Middle frontal gyrus (tissue), 1 donor: ENCODE data around the gene PRKCE.

Experiments used
- DNase-seq: peaks from one replicate; pipeline ENCODE4 v3.0.0-alpha.2; 2015; ENCODE audit warnings: low spot score; ENCODE audit errors: extremely low spot score

The PRKCE gene

DNA sequence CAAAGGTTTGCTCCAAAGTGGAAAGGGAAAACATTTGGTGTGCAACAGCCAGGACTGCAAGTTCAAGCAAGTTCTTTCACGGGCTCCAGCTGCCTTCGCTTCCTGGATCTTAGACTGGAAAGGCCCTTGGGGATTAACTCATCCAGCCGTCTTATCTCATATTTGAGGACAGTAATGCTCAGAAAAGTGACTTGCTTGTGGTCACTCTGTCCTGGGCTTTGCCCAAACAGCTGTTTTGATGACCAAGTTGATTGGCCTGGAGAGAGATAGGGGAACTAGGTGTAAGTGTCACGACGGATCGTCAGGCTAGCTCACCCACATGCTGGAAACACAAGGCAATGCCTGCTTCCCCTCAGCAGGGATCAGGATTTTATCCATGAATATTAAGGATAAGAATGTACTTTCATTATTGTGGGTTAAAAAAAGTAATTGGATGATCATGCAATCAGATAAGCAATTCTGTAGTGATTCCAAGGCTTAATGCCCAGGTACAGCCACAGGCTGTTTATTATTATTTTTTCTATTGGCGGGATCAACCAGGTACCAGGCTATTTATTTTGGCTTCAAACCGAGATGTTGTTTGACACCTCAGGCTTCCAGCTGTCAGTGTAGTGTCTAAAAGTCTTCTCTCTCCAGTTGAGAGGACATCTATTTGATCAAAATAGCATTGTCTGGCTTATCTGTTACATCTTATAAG lies 483.2 kb downstream of the PRKCE start:
- DNase-seq, result no peak

GRCh38 chr2:46135228-46135855 lies 483.9 kb downstream of the PRKCE start:
- no peak for DNase-seq

GRCh38 chr2:46135958-46136357 lies 484.5 kb downstream of the PRKCE start:
- no peak for DNase-seq

DNA sequence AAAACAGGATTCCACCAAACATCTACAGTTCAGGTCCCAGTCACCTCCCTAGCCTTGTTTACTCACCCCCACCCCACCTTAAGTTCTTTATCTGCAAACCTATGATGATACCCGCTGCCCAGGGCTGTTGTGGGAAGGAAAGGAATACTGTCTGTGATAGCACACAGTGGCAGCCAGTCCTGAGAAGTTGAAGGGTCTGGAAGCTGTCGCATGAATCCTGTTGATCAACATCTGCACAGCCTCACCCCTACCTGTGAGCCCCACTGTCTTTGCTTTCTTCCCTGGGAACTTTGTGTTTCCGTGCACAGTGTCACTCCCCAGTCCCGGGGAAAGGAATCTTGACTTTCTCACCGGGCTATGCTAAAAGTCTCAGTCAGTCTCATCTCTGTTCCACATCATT lies 485.0 kb downstream of the PRKCE start:
- DNase-seq, result no peak

GRCh38 chr2:46136953-46137352 lies 485.5 kb downstream of the PRKCE start:
- no peak for DNase-seq

- DNase-seq, result no peak
Observed at GRCh38 chr2:46142546-46143428, 491.3 kb downstream of the PRKCE start.

- DNase-seq, result no peak
Observed at GRCh38 chr2:46143429-46144132, 492.1 kb downstream of the PRKCE start.

- no peak for DNase-seq
Observed at GRCh38 chr2:46144133-46144800, 492.8 kb downstream of the PRKCE start.

DNA sequence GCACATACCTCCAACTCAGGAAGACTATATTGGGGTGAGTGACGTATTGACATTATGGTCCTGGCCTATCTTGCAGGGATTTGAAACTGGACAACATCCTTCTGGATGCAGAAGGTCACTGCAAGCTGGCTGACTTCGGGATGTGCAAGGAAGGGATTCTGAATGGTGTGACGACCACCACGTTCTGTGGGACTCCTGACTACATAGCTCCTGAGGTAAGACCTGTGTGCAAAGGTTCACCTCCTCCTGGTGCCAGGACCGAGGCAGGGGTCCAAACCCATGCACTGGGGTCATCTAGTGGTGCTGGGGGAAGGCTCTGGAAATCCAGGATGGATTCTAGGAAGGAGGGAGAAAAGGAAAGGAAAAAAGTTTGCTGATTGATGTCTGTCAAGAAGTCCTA lies 493.5 kb downstream of the PRKCE start:
- no peak for DNase-seq

DNA sequence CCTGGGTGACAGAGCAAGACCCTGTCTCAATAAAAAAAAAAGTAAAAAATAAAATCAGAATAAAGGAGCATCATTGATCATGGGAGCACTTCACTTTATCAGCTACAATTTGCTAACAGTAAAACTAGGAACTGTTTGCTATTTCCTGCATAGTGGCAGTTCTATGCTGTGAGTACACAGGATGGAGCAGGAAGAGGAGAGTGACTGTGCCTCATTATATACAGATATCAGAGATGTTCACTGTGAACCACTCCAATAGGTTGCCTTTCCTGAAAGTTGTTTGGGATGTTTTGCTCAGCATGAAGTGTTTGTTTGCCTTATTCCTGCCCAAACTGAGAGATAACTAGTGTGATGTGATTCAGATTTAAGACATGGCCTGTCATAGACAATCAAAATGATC lies 494.4 kb downstream of the PRKCE start:
- no peak for DNase-seq

DNA sequence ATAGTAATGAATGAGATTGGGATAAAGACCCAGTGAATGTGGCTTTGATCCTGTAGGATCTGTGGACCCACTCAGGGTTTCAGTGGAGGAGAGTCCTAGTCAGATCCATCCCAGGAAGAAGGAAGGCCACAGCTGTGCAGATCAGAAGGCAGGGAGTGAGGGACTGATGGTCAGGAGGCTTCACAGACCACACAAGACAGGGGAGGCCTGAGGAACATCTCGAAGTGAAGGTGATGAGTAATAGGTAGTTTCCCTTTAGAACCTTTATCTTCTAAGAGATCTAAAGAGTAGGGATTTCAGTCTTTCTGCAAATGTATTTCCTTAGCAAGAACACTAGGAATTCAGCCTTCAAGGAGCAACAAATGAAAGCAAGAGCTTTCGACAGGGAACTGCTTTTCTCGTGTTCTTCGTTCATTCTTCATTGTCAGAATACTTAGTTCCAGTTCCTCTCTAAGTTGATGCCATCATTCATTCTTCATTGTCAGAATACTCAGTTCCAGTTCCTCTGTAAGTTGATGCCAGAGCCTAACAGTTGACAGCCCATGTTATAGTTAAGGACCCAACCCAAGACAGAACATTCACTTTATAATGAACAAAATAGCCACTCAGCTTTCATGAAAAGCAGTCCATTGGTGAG lies 495.5 kb downstream of the PRKCE start:
- no peak for DNase-seq

GRCh38 chr2:46147626-46148368 lies 496.3 kb downstream of the PRKCE start:
- no peak for DNase-seq

DNA sequence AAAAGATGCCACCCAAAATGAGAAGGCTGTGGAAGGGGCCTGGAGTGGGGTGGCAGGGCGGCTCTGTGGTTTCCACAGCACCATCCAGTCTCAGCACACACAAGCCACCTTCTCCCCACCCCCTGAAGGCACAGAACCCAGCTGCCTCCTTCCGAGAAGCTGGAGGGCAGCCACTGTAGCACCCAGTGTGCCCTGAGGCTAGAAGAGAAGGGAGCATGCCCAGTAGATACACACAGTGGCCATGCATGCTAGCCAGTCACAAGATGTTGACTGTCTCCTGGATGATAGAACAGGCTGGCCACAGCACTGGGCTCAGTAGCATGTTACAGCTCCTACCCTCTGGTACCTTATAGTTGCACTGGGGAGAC lies 496.9 kb downstream of the PRKCE start:
- no peak for DNase-seq

- DNase-seq, result no peak
Observed at GRCh38 chr2:46150445-46150955, 499.0 kb downstream of the PRKCE start.

DNA sequence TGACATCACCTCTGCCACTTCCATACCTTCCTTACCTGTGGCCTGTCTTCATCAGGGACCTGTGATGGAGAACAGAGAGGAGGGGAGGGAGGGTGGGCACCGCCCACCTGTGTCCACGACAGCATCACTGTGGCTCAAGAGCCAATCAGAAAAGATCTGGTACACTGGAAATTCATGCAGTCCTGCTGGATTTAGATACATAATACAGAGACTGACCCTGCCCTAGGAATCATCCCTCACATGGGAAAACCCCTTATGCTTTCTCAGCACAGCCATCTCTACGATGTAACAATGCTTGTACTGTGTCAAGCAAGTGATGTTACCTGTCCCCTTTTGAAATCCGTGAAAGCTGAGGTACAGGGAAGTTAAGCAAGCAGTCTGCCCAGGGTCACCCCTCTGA lies 500.1 kb downstream of the PRKCE start:
- no peak for DNase-seq

DNA sequence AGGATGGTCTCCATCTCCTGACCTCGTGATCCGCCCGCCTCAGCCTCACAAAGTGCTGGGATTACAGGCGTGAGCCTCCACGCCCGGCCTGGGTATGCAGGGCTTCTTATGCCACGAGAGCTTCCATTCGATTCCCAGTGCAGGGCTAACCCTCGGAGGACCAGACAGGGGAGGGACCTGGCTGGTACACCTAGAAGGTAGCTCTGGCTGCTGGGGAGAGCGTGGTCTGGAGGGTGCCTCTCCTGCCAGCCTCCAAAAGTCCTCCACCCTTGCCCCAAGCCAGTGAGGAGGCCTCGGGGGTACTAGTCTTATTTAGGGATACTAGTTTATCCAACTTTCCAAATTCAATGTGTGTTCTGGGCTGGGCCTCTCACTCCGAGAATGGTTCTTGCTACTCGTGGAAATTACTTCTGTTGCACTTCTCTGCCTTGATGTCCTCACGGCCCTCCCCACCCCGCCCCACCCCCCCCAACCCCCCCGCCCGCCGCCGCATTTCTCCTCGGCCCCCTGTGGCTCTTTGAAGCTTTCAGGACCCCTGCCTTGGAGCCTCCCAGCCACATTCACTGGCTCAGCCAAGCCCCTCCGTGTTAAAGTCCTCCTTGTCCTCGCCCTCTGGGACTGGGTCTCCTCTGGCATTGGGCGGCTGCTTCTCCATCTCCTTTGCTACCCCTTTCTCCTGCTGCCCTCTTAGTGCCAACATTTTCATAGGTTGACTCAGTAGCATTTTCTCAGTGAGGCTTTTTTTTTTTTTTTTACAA lies 502.7 kb downstream of the PRKCE start:
- no peak for DNase-seq

DNA sequence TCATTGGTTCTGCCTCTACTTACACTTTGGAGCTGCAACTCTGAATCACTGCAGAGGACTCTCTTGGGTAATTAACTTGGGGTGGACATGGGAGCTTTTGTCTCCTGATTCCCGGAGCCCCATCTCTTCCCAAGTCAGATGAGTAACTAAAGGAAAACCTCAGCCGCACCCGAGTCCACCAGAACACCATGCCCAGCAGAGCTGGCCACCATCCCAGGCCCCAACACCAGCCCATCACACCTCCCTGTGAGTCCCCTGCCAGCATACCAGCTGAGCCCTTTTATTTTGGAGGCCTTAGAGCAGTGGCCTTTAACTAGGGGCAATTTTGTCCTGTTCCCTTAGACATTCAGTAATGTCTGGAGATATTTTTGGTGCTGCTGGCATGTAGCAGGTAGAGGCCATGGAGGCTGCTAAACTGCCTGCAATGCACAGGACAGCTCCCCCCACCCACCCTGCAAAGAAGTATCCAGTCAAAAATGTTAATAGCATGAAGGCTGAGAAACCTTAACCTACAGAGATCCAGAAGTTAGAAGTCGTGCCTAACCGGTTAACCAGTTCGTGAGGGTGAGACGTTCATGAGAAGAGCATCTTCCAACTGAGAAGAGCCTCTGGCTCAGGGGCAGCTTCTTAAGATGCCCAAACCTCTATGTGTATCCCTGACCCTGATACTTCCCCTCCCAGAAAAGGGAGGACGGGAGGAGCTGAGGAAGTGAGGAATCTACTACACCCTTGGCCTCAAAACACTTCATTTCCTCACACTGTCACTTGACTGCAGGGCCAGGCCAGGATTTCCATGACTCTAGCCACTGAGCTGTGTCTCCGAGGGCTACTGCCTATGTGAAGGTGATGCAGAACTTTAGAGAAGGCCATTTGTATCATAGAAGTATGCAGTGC lies 505.8 kb downstream of the PRKCE start:
- no peak for DNase-seq

GRCh38 chr2:46157966-46158310 lies 506.5 kb downstream of the PRKCE start:
- DNase-seq, result no peak
